NCI-H2029 treated with DMSO at 0.1 percent for 48 hours (cell line): ENCODE measurements around the gene SLC16A12.
"Not testable (repeated sequence)": the region's sequence is repeated elsewhere in the genome, so short reads cannot be mapped to it uniquely, and the experiment has no call there.

ENCODE experiments used
- DNase-seq: peaks from one replicate; lab custom pipeline; 2025; lab: John Stamatoyannopoulos, UW

SLC16A12 gene

GRCh38 chr10:89416465-89416864 lies 118.9 kb downstream of the SLC16A12 start:
- DNase-seq: no peak

GRCh38 chr10:89414879-89415821 lies 120.2 kb downstream of the SLC16A12 start:
- DNase-seq: no peak

GRCh38 chr10:89414146-89414878 lies 121.1 kb downstream of the SLC16A12 start, which contains the start of gene IFIT5:
IFIT5 (plus strand) TSS chr10:89414568; CDS start chr10:89414799, 231 bp downstream.
- peak; percentile 22 for DNase-seq

- DNase-seq: no peak
Observed at GRCh38 chr10:89413398-89413912, 121.9 kb downstream of the SLC16A12 start.

- DNase-seq: not testable (repeated sequence)
Observed at GRCh38 chr10:89412276-89412675, 123.1 kb downstream of the SLC16A12 start.

GRCh38 chr10:89411135-89411534 lies 124.3 kb downstream of the SLC16A12 start:
- DNase-seq: not testable (repeated sequence)

GRCh38 chr10:89410551-89410950 lies 124.8 kb downstream of the SLC16A12 start:
- not testable (repeated sequence) for DNase-seq

GRCh38 chr10:89409282-89409681 lies 126.1 kb downstream of the SLC16A12 start:
- not testable (repeated sequence) for DNase-seq

GRCh38 chr10:89407792-89408191 lies 127.6 kb downstream of the SLC16A12 start:
- DNase-seq: not testable (repeated sequence)

GRCh38 chr10:89406178-89406577 lies 129.2 kb downstream of the SLC16A12 start:
- not testable (repeated sequence) for DNase-seq

- DNase-seq: no peak
Observed at GRCh38 chr10:89404104-89405047, 131.0 kb downstream of the SLC16A12 start.

- no peak for DNase-seq
Observed at GRCh38 chr10:89403043-89403442, 132.4 kb downstream of the SLC16A12 start.

- DNase-seq: no peak
Observed at GRCh38 chr10:89399956-89400355, 135.4 kb downstream of the SLC16A12 start.

- DNase-seq: no peak
Observed at GRCh38 chr10:89398003-89398749, 137.2 kb downstream of the SLC16A12 start.

- no peak for DNase-seq
Observed at GRCh38 chr10:89395141-89395540, 140.3 kb downstream of the SLC16A12 start.

GRCh38 chr10:89393898-89394297 lies 141.5 kb downstream of the SLC16A12 start:
- DNase-seq: no peak

- DNase-seq: no peak
Observed at GRCh38 chr10:89392974-89393373, 142.4 kb downstream of the SLC16A12 start.

- no peak for DNase-seq
Observed at GRCh38 chr10:89391907-89392756, 143.3 kb downstream of the SLC16A12 start, which contains the start of gene IFIT1. IFIT1 (plus strand) TSS chr10:89392623; CDS start chr10:89392713, 90 bp downstream.

- not testable (repeated sequence) for DNase-seq
Observed at GRCh38 chr10:89391226-89391576, 144.2 kb downstream of the SLC16A12 start.
